ENCODE data around the gene IGFN1. TPM values are rescaled to one million over a fixed set of nuclear protein-coding genes. Genes with fewer than 3 reads are reported as not detected.

IGFN1 gene
- total RNA-seq, 1 donor from 2014 or later = not detected

DNA sequence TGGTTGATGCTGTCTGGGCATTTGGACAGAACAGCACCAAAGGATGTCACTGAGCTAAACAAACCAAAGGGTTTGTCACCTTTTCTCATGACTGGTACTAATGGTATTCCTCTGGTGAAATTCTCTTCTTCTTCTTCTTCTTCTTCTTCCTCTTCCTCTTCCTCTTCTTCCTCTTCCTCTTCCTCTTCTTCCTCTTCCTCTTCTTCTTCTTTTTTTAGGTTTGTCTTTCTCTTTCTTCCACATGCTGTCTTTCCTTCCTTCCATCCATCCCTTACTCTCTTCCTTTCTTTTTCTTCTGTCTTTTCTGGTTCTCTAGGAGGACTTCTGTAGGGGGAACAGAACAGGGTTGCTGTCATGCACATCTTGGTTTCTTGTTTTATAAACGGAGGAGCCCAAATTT, 9.3 kb upstream of the IGFN1 start:
- ATAC-seq (no peak), DNase-seq (ENCODE audit: missing footprints) (no peak)
- intact Hi-C loops (cut with DNase I) = no loop called here

DNA sequence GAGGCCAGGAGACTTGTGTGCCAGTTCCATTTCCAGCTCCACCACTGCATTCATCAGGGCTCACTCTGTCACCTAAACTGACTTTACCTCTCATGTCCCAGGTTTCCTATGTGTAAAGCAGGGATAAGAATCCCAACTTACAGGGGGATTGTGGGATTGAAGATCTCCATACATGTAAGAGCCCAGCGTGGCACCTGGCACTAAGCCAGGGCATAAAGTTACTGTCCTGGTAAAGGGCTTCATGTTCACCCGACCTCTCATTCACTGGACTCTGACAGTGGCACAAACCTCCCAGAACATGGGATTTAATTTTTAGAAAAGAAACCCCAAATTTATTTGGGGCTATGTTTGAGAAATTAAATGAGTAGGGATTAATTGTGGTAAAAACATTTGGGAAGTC, 8.9 kb upstream of the IGFN1 start:
- intact Hi-C loops (cut with DNase I) = no loop called here
- ATAC-seq (no peak), DNase-seq (ENCODE audit: missing footprints) (no peak)

DNA sequence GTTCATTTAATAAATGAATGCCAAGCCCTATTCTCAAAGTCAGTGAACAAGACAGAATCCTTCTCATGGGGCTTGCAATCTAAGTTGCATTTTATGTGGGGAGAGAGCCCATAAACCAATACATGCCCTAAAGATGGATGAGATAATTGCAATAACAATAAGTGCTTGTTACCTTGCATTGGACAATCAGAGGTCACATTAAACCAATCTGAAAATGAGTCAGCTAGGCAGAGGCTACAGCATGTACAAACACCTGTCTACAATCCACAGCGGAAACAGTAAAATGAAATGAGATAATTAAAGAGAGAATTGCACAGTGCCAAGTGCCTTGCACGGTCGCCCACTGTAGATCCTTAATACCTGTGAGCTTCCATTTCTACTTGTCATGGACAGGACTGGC, 7.4 kb upstream of the IGFN1 start:
- ATAC-seq (no peak), DNase-seq (ENCODE audit: missing footprints) (no peak)
- intact Hi-C loops (cut with DNase I) = no loop called here

DNA sequence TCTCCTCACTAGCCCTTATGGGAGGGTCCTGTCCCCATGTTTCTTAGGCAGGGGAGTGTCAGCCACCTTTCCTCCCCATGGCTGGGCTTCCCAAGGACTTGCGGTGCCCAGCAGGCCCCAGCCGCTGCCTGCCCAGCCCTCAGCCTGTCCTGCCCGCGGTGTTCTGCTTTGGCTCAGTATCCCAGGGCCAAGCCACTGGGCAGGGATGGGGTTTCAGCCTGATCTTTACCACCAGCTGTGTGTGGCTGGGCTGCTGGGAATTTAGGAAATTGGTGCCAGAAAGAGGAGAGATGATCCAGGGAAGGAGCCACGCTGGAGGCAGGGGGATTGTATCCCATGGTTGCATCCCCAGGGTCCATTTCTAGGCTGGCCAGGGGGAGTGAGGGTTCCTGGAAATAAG, 6.9 kb upstream of the IGFN1 start:
- intact Hi-C loops (cut with DNase I) = no loop called here
- ATAC-seq (no peak), DNase-seq (ENCODE audit: missing footprints) (no peak)

DNA sequence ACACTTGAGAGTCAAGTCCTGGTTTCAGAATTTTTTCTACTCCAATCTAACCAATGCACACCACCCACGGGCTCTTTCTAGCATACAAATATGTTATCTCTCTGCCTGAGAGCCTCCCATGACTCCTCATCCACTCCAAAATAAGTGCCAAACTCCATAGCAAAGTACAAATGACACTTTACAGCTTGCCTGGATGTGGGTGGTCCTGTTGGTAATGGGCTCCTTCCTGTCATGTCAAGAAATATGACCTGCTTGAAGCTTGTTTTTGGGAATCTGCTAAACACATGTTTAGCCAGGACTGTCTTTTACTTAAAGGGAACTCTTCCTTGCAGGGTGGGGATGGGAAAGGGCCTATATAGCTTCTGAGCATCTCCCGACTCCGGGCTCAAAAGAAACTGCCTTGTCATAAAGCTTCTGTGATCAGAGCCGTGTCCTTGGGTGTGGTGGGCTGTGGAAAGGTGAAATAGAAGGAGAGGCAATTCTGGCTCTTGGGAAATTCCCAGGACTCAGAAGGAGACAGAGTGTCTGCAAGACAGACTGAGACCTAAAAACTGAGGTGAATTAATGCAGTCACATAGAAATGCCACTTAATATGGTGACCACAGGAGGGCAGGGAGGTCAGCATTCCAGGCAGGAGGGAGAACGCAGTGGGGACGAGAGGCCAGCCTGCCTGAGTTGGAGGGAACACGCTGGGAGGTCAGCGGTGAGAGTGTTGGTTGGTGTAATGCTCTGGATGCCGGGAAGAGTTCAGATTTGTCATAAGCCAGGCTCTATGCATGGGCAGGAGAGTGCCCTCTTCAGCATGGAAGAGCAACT, 6.1 kb upstream of the IGFN1 start:
- ATAC-seq (peak; percentile 77), DNase-seq (ENCODE audit: missing footprints) (no peak)
- intact Hi-C loops (cut with DNase I) = no loop called here

DNA sequence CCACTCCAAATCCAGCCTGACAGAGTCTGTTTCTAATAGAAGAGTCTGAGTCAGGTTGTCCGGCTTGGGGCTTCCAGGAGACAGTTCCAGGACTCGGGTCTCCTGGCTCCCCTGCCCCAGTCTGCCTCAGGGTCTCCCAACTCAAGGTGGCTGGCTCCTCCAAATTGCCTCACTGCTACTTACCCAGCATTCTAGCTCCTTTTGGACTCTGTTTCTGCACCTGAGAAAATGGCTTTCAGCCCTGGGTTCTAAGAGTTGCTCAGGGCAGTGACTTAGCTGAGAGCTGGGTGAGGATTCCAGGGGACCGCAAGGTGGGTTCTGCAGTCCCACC, 5.5 kb upstream of the IGFN1 start:
- DNase-seq (ENCODE audit: missing footprints) = no peak
- intact Hi-C loops (cut with DNase I) = no loop called here
- no peak for ATAC-seq

DNA sequence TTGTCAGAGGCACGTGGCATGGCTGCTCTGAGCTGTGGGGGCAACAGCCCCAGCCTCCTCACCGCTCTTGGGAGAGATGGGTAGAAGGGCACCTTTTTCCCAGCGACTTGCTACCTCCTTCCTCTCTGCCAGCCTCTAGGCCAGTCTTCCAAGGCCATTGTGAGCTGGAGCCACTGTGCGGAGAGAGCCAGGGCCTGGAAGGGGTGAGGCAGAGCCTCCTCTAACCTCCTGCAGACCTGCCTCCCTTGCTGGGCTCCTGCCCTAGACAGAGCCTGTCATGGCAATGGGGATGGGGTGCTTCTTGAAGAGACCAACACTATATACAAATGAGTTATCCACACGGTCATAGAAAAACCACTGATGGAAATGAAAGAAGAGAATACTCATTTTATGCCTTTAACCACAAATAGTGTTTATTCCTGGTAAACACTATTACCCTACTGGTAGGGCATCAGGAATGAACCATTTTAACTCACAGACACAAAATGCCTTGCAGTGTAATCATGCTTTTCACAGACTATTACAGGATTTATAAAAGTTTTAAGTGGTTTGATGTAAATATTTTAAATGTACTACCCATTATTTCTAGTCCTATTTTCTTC, 5.0 kb upstream of the IGFN1 start:
- DNase-seq (ENCODE audit: missing footprints) (no peak), ATAC-seq (no peak)
- intact Hi-C loops (cut with DNase I) = no loop called here

DNA sequence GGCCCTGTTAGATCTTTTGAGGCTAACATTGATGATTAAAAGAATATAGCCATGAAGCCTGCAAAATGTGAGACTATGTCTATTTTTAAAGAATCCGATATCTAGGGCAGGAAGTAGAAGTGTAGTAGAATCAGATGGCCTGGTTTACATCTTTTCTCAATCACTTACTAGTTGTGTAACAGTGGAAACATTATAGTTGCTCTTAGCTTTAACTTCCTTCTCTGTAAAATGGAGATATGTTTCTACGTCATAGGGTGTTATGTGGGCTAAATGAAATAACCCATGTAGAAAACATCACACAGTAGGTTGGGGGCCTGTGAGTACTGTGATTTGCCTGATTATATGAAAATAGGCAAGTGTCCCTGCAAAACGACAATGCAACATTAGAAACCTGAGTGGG, 4.4 kb upstream of the IGFN1 start:
- intact Hi-C loops (cut with DNase I) = no loop called here
- DNase-seq (ENCODE audit: missing footprints) (no peak), ATAC-seq (no peak)

DNA sequence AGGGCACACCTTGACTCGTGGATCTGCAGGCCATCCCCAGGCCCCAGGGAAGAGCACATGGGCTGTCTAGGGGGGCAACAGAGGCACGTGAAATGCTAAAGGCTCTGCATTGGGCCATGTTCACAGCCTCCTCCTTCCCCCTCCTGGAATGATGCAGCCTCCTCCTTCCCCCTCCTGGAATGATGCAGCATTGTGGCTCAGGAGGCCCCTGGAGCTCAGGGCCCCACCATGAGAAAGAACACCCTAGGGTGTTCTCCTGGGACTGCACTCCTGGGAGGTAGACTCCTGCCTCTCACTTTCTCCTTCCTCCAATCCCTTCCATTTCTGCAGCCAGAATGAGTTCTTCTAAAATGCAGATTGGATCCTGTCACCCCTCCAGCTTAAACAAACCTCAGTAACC, 1.5 kb upstream of the IGFN1 start:
- ATAC-seq (no peak), DNase-seq (ENCODE audit: missing footprints) (no peak)
- intact Hi-C loops (cut with DNase I) = no loop called here

DNA sequence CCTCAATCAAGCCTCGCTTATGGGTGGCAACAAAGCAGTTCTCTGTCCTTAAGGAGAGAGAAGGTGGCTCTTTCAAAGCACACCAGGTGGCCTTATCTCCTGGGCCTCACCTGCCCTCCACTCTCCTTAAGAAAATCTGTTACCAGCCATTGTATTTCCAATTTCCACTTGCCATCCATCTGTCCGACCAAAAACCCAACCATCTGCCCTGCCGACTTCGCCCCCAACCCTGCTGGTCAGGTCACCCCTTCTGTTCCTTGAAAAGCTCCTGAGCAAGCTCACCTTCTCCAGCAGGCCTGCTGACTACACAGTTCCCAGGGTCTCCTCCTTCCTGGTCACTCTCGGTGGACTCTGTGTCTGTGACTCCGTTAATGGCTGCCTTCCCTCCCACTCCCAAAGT, 619 bp upstream of the IGFN1 start:
- DNase-seq (ENCODE audit: missing footprints) = no peak

DNA sequence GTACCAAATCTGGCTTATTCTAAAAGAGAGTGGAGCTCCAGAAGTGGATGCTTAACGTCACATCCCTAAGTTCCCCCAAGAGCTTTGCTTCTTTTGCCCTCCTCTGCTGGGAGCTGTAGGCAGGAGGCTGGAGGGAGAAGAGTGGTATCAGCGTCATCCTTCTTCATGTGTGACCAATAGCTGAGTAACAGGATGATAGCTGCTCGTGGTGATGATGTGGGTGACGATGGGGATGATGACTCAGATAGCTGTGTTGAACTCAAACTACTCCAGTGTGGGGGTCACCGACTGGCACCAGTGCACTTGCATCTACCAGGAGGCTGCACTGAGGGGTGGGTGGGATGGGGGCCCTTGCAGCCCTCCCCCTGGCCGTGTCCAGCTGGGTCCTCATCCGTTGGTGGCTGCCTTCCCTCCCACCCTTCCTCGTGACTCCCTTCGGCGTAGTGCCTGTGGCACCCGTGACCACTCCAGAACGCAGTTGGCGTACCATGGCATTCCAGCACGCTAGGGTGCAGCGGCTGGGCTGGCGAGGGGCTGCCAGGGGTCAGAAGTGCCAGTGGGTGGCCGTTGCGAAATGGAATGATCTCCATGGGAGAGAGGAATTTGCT, 1.1 kb downstream of the IGFN1 start:
- ATAC-seq = no peak
- intact Hi-C loops (cut with DNase I) = no loop called here

More for the DNA sequence above, 619 bp upstream of the IGFN1 start:
- intact Hi-C loops (cut with DNase I) = no loop called here
- no peak for ATAC-seq

DNA sequence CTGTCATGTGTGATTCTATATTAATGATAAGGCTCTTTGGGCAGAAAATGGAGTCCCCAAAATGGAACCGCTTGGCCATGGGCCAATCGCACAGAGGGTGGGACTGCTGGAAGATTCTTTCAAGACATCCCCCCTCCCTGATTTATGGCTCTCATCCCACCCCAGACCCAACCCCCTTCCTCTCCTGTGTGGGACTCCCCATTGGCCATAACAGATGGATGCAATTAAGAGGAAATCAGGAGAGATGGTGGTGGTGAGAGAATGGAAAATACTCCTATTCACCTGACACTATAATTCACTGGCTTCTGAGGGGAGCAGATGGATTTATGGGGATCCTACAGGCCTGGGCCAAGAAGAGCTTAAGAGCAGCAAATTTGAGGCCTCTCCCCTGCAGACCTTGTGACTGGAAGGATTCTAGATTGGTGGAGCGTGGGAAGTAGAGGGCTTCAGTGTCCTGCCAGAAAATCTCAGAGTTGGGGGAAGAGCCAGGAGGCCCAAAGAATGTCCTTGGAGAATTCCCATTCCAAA, 1.7 kb downstream of the IGFN1 start:
- intact Hi-C loops (cut with DNase I) = no loop called here
- no peak for ATAC-seq
- no peak for DNase-seq (ENCODE audit: missing footprints)

More for the DNA sequence above, 1.1 kb downstream of the IGFN1 start:
- no peak for DNase-seq (ENCODE audit: missing footprints)

DNA sequence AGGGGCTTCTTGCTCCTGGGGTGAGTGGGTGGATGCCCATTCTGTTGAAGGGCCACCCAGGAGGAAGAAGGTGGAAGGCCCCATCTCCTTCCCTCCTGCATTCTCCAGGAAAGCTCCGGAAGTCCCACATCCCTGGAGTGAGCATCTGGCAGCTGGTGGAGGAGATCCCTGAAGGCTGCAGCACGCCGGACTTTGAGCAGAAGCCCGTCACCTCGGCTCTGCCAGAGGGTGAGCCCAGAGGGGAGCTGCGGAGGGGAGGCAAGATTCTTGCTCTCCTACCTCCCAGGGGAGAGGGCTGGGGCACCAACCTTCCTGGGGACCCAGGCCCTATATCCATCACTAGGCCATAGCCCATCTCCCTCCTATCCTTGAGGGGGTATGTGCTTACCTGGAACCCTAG, 3.4 kb downstream of the IGFN1 start:
- intact Hi-C loops (cut with DNase I) = no loop called here
- DNase-seq (ENCODE audit: missing footprints) (no peak), ATAC-seq (no peak)

DNA sequence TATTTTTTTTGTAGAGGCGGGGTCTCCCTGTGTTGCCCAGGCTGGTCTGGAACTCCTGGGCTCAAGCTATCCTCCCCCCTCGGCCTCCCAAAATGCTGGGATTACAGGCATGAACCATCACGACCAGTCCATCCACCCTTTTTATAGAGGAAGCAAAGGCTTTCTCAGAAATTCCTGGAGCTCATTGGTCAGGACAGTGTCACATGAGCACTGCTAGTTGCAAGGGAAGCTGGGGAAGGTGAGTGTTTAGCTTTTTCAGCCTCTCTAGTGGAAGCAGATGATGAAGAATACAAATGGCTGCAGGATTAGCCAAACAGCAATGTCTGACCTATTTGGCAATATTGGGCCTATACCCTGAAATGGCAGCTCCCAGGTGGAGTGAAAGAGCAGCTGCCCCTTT, 8.0 kb downstream of the IGFN1 start:
- no peak for DNase-seq (ENCODE audit: missing footprints)
- intact Hi-C loops (cut with DNase I) = no loop called here

DNA sequence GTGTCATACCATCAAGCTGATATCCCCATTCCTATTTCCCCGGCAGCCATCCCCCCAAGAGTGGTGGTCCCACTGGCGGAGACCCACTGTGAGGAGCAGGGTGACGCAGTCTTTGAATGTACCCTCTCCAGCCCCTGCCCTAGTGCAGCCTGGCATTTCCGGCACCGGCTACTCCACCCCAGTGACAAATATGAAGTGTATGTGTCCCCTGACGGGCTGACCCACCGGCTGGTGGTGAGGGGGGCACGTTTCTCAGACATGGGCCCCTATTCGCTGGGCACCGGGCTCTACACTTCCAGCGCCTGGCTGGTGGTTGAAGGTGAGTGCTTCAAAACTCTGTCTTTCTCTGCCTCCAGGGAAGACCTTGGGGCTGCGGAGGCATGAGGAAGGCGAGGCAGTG, 14.4 kb downstream of the IGFN1 start:
- ATAC-seq = no peak
- intact Hi-C loops (cut with DNase I) = no loop called here
- DNase-seq (ENCODE audit: missing footprints) = no peak

More for the DNA sequence above, 8.0 kb downstream of the IGFN1 start:
- no peak for ATAC-seq

DNA sequence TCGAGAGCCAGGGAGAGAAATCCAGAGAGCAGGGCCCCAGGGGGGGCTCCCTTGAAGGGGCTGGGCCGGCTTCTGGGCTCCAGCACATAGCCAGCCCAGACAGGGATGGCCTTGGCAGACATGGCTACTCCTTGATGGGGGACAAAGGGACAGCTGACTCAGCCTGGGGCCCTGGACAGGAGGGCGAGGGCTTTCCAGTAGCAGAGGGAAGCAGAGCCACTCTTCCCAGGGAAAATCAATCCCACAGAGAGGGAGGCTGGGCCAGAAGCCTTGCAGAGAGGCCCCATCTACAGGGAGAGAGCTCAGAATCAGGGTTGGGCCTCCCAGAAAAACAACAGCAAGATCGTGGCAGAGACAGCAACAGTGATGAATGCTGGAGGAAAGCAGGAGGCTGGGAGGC, 15.6 kb downstream of the IGFN1 start:
- intact Hi-C loops (cut with DNase I) = no loop called here
- ATAC-seq = peak; percentile 13
- DNase-seq (ENCODE audit: missing footprints) = no peak

DNA sequence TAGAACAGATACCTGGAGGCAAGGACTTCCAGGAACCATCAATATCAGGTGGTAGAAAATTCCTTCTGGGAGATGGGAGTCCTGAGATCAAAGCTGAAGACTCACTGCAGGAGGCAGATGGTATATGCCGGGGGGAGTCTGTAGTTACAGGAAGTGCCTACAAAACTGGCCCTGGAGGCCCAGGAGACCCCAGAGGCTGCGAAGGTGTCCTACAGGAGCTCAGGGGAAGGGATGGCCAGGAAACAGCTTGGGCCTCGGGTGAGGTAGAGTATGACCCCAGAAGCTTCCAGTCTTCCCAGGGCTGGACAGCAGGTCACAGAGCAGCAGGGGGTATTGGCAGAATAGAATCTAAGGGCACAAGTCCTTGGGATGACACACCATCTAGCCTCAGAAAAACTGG, 16.4 kb downstream of the IGFN1 start:
- ATAC-seq (no peak), DNase-seq (ENCODE audit: missing footprints) (no peak)
- intact Hi-C loops (cut with DNase I) = no loop called here

DNA sequence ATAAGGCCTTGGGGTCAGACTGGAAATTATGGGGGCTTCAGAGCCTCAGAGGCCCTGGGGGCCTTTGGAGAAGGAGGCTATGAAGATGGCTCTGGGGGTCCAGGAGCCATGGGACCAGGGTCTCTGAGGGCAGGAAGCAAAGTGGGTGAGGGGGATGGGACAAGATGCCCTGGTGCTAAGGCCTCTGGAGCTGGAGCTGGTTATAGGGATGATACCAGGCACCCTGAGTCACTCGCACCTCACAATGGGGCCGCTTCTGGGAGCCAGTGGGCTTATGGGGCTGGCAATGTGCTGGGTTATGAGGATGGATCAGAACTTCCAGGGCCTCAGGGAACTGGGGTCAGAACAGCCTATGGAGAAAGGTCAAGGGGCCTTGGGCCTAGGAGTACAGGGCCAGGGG, 17.6 kb downstream of the IGFN1 start:
- intact Hi-C loops (cut with DNase I) = no loop called here
- DNase-seq (ENCODE audit: missing footprints) (no peak), ATAC-seq (no peak)

DNA sequence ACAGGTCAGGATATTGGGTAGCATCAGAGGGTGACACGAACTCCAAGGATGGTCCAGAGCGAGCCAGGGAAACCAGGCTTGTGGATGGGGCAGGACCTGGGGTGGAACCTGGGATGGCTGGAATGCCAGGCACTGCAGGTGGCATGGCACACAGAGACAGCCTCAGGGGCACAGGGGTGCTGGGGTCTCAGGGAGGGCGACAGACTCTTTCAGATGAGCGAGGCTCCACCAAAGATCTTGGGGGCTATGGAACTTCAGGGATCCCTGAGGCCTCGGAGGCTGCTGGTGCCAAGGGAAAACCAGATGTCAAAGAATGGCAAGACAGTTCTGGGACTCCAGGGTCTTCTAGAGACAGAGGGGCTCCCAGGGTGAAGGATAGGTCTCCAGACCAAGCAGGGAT, 21.4 kb downstream of the IGFN1 start:
- intact Hi-C loops (cut with DNase I) = no loop called here
- ATAC-seq (no peak), DNase-seq (ENCODE audit: missing footprints) (no peak)

DNA sequence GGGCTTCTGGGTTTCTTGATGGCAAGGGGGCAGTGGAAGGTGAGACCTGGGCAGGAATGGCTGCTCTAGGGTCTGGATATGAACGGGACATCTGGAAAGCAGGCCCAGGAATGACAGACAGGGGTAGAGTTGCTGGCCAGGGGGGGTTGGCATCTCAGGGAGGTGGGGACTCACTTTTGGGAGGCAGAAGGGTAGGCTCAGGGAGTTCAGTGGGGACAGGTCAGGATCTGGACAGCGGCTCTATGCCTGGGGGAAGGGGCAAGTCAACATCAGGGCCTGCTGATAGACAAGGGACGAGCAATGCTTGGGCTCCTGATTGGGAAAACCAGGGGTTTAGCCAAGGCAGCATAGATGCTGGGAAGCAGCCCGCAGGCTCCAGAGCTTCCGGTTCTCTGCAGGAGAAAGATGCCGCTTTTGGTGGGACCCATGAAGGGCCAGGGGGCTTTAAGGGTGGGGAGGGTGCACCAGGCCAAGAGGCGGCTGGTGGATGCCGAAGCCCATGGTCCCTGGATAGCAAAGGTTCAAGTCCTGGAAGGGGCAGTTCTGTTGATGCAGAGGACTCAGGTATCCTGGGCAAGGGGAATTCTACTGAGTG, 21.9 kb downstream of the IGFN1 start:
- ATAC-seq (no peak), DNase-seq (ENCODE audit: missing footprints) (no peak)
- intact Hi-C loops (cut with DNase I) = no loop called here

Measured in Right ventricle myocardium inferior (tissue), 1 donor.